Spinal cord (tissue), 10 donors: Measurements from ENCODE around the gene CLEC20A. TPM values are rescaled to one million over a fixed set of nuclear protein-coding genes. Genes with fewer than 3 reads are reported as not detected.
A peak's percentile ranks its signal among the peaks of the same experiment; 100 is the strongest.

Source experiments
- DNase-seq, 6 donors: peaks; one replicate each; pipeline versions ENCODE4 v3.0.0 to v3.0.0-alpha.2; 2013 to 2015; ENCODE audit warnings: low spot score in 6 of 6, low read depth in 4 of 6
- H3K27ac ChIP-seq: one replicate; pipeline ENCODE4 v1.5.1; 2013; ENCODE audit warnings: low read depth, low read length, control low read depth
- H3K27me3 ChIP-seq: one replicate; pipeline ENCODE4 v1.6.1; 2013; ENCODE audit warnings: low read length; ENCODE audit not compliant: control insufficient read depth, insufficient read depth
- H3K36me3 ChIP-seq: one replicate; pipeline ENCODE4 v1.6.1; 2013; ENCODE audit warnings: low read length; ENCODE audit not compliant: control insufficient read depth, insufficient read depth
- H3K4me1 ChIP-seq: one replicate; pipeline ENCODE4 v1.6.1; 2013; ENCODE audit warnings: low read length; ENCODE audit not compliant: control insufficient read depth, insufficient read depth
- H3K4me3 ChIP-seq: one replicate; pipeline ENCODE4 v1.5.1; 2013; ENCODE audit warnings: low read depth, low read length, control low read depth
- H3K9me3 ChIP-seq: one replicate; pipeline ENCODE4 v1.6.1; 2013; ENCODE audit warnings: low read length; ENCODE audit not compliant: control insufficient read depth, insufficient read depth
- WGBS: methylation state at CpG from one replicate; pipeline ENCODE4 v1.1.5; 2013; ENCODE audit warnings: missing lambda C conversion rate; ENCODE audit not compliant: insufficient coverage; 5-methylcytosine and 5-hydroxymethylcytosine counted together
- polyA plus RNA-seq, 2 donors: library from polyadenylated mRNA; unstranded; fragments of 120-200 nt; gene quantifications; one replicate each; pipeline ENCODE4 v1.2.1, GENCODE V29; 2013; ENCODE audit not compliant: insufficient read length in 2 of 2
- total RNA-seq, 2 donors: library from RNA; depleted of rRNA in 1 of 2; stranded (reverse); fragments of 120-200 nt in 1 of 2; fragments of >200 nt in 1 of 2; gene quantifications; one replicate each; pipeline versions ENCODE4 v1.2.3 to v1.2.4, GENCODE V29; 2013 to 2014
- donor health status: healthy.

CLEC20A gene
- total and polyA plus RNA-seq, 4 donors: 0.20 TPM; not detected in 3

DNA sequence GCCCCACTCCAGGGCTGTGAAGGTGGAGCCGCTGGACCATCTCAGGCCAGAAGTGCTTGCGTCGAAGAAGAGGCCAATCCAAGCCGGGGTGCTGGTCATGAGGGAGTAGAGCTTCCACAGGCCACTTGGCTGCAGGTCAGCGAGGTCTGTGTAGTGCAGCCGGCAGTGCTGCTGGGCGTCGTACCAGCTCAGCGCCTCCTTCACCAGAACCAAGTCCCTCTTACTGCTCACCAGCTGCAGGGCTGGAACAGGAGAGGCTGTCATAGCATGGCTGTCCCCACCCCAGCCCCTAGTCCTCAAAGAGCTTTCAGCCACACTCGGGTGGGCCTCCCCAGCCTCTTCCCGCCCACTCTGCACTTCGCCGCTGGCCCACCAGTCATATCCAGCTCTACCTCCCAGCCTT is 2.2 kb downstream of the CLEC20A start:
- Histone ChIP-seq H3K4me1 (no peaks in the 10 kb centered on the region), H3K27ac (no peak overlapping the region), H3K9me3 (no peaks in the 10 kb centered on the region), H3K4me3 (no peak overlapping the region), H3K36me3 (no peaks in the 10 kb centered on the region), H3K27me3 (no peaks in the 10 kb centered on the region)
- DNase-seq: no peak
- WGBS: 96% methylated on average over 13 of the region's 13 CpGs

DNA sequence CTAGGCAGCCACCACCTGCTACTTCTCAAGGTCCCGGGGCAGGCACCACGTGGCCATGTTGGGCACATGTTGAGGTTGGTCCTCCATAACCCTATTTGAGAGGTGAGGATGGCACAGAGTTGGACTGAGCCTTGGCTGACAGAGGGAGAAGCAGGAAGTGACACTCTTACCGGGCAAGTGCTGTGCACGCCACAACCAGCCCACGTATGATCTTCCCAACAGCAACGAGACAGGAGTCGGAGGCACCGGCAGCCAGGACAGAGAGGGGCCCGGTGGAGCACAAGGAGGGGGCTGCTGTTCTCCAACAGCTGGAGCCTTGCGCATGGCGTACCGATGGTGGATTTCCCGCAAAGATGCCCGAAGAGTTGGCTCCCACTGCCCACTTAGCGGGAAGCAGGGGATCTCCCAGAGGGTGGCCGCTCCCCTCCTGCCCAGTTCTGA is 3.4 kb downstream of the CLEC20A start:
- Histone ChIP-seq H3K4me1 (no peaks in the 10 kb centered on the region), H3K27me3 (no peaks in the 10 kb centered on the region), H3K9me3 (no peaks in the 10 kb centered on the region), H3K27ac (no peak overlapping the region), H3K36me3 (no peaks in the 10 kb centered on the region), H3K4me3 (no peak overlapping the region)
- WGBS: 95% methylated on average over 15 of the region's 16 CpGs
- no peak for DNase-seq

DNA sequence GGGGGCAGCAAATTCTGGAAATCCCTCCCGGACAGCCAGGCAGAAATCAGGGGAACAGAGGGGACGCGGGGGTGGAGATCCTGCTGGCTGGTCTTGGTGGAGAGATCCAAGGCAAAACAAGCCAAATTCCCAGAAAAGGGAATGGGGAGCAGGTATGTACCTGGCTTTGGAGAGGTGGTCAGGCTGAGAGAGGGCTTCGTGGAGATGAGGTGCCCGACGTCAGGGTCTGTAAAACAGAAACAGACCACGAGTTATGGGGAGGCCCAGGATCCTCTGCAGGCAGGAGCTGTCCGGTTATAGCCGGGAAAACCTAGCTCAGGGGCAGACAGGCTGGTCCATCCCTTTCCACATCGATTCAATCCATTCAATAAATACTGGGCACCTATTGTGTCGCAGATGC is 4.4 kb downstream of the CLEC20A start:
- Histone ChIP-seq H3K27me3 (no peaks in the 10 kb centered on the region), H3K4me1 (peaks cover 1% of the 10 kb centered on the region), H3K4me3 (no peak overlapping the region), H3K27ac (no peak overlapping the region), H3K9me3 (no peaks in the 10 kb centered on the region), H3K36me3 (no peaks in the 10 kb centered on the region)
- 83% methylated on average over 8 of the region's 11 CpGs for WGBS
- no peak for DNase-seq

DNA sequence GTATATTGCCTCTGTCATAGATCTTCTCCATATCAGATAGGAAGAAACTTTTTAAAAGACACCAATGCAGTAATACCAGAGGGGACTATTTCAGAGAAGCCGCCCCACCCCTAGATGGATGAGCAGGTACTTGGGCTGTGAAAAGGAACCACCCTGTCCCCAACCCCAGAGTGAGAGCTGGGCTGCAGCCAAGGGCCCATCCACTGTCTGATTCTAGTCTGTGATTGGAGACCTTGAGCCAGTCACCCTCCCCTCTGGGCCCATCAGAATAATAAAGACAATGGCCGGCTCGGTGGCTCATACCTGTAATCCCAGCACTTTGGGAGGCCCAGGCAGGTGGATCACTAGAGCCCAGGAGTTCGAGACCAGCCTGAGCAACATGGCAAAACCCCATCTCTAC is 5.0 kb downstream of the CLEC20A start:
- WGBS: 93% methylated on average over 2 of the region's 4 CpGs
- Histone ChIP-seq H3K36me3 (no peaks in the 10 kb centered on the region), H3K27ac (no peak overlapping the region), H3K9me3 (no peaks in the 10 kb centered on the region), H3K4me1 (peaks cover 7% of the 10 kb centered on the region), H3K27me3 (peaks cover 2% of the 10 kb centered on the region), H3K4me3 (no peak overlapping the region)
- DNase-seq: no peak

- DNase-seq: no peak
- 93% methylated on average over 9 of the region's 9 CpGs for WGBS
- Histone ChIP-seq H3K4me3 (no peak overlapping the region), H3K36me3 (no peaks in the 10 kb centered on the region), H3K27me3 (peaks cover 2% of the 10 kb centered on the region), H3K9me3 (no peaks in the 10 kb centered on the region), H3K4me1 (peaks cover 15% of the 10 kb centered on the region), H3K27ac (no peak overlapping the region)
These were observed 5.8 kb downstream of the CLEC20A start for GRCh38 chr1:178490967-178491366.

GRCh38 chr1:178490136-178490535 is 6.6 kb downstream of the CLEC20A start:
- no peak overlapping the region for H3K4me3 ChIP-seq
- DNase-seq: no peak
- 98% methylated on average over 8 of the region's 8 CpGs for WGBS
- no peak overlapping the region for H3K27ac ChIP-seq
- H3K36me3 ChIP-seq: no peaks in the 10 kb centered on the region
- peaks cover 15% of the 10 kb centered on the region for H3K4me1 ChIP-seq
- H3K27me3 ChIP-seq: peaks cover 2% of the 10 kb centered on the region
- H3K9me3 ChIP-seq: no peaks in the 10 kb centered on the region

DNA sequence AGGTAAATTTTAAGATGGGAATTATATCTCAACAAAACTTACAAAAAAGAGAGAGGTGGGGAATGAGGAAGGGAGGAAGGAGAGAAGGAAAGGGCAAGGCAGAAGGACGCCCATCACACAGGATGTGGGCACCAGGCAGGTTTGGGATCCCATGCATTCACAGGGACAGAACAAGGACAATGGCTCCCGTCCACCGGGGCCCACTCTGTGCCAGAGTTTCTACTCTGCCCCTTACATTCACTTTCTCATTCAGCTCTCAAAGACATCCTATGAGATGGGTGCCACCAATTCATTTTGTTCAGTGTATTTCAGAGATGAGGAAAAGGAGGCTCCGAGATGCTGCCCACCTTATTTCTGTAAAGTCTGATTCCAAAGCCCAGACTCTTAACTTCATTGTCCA is 7.4 kb downstream of the CLEC20A start:
- peaks cover 2% of the 10 kb centered on the region for H3K27me3 ChIP-seq
- H3K36me3 ChIP-seq: no peaks in the 10 kb centered on the region
- H3K9me3 ChIP-seq: no peaks in the 10 kb centered on the region
- H3K4me3 ChIP-seq: no peak overlapping the region
- 100% methylated on average over 2 of the region's 4 CpGs for WGBS
- no peak for DNase-seq
- peaks cover 15% of the 10 kb centered on the region for H3K4me1 ChIP-seq
- H3K27ac ChIP-seq: no peak overlapping the region

GRCh38 chr1:178488393-178488792 is 8.4 kb downstream of the CLEC20A start:
- WGBS: 90% methylated on average over 4 of the region's 4 CpGs
- no peak for DNase-seq
- H3K4me1 ChIP-seq: peaks cover 15% of the 10 kb centered on the region
- H3K36me3 ChIP-seq: peaks cover 2% of the 10 kb centered on the region
- no peaks in the 10 kb centered on the region for H3K9me3 ChIP-seq
- no peak overlapping the region for H3K4me3 ChIP-seq
- peaks cover 2% of the 10 kb centered on the region for H3K27me3 ChIP-seq
- no peak overlapping the region for H3K27ac ChIP-seq

- no peak overlapping the region for H3K27ac ChIP-seq
- peaks cover 15% of the 10 kb centered on the region for H3K4me1 ChIP-seq
- H3K27me3 ChIP-seq: peaks cover 2% of the 10 kb centered on the region
- WGBS: 46% methylated on average over 20 of the region's 20 CpGs
- peaks cover 2% of the 10 kb centered on the region for H3K36me3 ChIP-seq
- H3K4me3 ChIP-seq: peak overlapping the region; percentile 14
- no peaks in the 10 kb centered on the region for H3K9me3 ChIP-seq
- no peak for DNase-seq
These were observed 9.6 kb downstream of the CLEC20A start for GRCh38 chr1:178487070-178487615.
